HG03342 (cell line): Measurements from ENCODE around the gene ASIC1.

Experiments
- ATAC-seq: cut with Tn5 transposase; IDR thresholded peaks from one replicate; pipeline ENCODE4 v1.9.1; 2021; ENCODE audit warnings: mild to moderate bottlenecking, moderate library complexity; ENCODE audit not compliant: unreplicated experiment

ASIC1 gene

GRCh38 chr12:50106907-50107306 is 49.5 kb downstream of the ASIC1 start:
- ATAC-seq = no peak

DNA sequence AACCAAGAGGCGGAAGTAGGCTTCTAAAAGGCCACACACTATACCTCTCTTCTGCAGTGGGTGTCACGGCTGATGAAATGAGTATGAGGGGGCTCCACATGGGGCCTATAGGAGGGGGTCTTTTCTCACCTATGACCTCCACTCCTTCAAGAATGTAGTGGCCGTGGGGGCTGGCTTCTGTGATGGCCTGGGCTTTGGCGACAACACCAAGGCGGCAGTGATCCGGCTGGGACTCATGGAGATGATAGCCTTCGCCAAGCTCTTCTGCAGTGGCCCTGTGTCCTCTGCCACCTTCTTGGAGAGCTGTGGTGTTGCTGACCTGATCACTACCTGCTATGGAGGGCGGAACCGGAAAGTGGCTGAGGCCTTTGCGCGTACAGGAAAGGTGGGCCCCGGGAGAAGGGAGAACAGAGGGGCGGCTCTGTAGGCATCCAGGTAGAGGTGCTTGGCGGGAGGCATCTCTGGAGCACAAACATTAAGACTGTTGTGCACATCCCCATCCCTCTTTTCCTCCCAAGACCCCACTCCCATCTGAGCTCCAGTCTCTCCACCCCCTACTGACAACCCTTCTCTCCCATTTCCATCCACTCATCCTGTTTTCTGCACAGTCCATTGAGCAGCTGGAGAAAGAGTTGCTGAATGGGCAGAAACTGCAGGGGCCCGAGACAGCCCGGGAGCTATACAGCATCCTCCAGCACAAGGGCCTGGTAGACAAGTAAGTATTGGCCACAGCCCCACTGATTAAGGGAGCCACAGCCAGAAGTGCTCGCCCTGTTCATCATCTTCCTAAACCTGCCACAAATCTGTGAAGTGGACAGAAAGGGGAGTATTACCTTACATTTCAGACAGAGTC is 50.2 kb downstream of the ASIC1 start:
- ATAC-seq = no peak

- ATAC-seq = no peak
Measured at GRCh38 chr12:50109319-50109718, 51.9 kb downstream of the ASIC1 start.

DNA sequence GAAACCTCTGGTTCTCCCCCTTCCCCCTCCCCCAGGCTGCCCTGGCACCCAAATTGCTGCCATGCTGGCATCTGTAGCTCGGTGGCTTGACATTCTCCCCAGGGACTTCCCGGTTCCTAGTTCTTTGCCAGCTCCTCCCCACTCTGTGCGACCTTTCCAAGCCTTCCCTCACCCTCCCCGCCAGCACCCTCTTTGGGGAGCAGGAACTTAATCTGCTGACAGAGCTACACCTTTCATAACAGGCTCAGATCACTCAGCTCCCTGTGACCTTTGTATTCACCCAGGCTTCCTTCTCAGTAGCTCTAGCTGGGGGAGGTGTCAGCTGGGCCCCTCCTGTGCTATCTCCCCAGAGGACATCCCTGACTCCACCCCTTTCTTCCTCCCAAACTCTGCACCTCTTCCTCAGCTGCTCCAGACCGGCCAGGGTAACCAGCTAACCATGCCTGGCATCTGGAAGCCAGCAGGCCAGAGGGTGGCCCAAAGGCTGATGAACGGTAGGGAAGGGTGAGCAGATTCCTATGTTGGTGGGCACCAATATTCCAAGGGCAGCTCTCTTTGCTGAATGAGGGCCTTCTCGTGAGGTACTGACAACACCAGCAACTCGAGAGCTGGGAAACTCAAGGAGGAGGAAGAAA is 52.8 kb downstream of the ASIC1 start:
- ATAC-seq = no peak

- no peak for ATAC-seq
Measured at GRCh38 chr12:50110762-50111351, 53.5 kb downstream of the ASIC1 start.

DNA sequence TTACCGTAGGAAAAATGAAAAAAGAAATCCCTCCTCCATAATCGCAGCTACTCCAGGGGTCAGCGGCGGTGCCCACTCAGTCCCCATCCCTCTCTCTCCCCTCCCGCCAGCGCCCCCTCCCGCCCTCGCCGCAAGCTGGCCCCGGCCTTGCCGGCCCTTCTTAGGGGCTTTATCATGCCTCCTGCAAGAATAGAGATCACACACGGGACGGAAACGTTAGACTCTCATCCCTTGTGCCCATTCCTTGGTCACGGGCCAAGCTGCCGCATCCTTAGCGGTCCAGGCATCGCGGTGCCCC is 53.9 kb downstream of the ASIC1 start:
- ATAC-seq = no peak

DNA sequence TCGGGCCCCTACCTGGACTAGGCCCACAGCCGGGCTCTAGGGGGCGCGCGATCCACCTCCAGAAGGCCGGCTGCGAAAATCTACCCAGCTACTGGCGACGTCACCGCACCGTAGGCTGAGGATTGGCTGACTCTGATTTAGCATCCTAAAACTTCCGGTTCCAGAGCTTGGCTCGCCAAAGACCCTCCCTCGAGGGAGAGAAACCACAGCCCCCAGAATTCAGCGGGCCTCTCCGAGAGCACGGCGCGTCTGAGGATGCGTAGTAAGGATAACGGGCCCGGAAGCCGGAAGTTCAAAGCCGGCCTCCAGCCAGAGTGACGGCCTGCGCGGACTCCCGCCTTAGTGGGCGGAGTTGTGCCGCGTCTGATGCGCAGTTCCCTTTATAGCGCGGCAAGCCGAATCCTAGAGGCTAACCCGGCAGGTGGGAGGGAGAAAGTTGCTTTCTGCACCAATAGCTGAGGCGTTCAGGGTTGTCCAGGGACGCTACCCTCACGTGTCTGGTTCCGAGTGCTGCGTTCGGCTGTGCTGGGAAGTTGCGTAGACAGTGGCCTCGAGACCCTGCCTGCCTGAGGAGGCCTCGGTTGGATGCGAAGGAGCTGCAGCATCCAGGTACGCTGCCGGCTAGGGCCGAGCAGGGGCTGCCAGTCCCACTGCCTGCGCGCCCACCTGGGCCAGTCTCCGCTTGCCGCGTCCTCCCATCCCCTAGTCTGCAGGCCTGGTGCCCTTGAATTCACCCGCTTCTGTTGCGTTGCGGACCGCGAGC is 54.5 kb downstream of the ASIC1 start, which contains the start of gene COX14:
TSS of gene COX14 (plus strand) at position 544 of the 763 bp plus-strand sequence. CDS start 7,808 bp downstream, outside the sequence.
- peak; percentile 82 for ATAC-seq

GRCh38 chr12:50112456-50113218 is 55.2 kb downstream of the ASIC1 start:
- ATAC-seq = peak; percentile 2

DNA sequence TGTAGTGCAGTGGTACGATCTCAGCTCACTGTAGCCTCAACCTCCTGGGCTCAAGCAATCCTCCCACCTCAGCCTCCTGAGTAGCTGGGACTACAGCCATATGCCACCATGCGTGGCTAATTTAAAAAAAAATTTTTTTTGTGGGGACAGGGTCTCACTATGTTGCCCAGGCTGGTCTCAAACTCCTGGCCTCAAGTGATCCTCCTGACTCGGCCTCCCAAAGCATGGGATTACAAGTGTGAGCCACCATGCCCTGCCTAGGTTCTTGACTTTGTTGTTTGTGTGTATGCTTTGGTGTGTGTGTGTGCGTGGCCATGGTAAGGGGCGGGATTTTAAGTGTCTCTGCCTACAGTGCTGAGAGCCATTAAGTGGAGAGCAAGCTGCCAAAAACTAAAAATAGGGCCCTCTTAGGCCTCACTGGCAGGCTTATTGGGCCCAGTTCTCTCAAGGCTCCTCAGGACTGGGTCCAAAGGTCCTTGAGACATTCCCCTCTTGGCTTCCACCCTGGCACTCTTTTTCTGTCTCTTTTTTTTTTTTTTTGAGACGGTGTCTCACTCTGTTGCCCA is 59.7 kb downstream of the ASIC1 start:
- no peak for ATAC-seq

DNA sequence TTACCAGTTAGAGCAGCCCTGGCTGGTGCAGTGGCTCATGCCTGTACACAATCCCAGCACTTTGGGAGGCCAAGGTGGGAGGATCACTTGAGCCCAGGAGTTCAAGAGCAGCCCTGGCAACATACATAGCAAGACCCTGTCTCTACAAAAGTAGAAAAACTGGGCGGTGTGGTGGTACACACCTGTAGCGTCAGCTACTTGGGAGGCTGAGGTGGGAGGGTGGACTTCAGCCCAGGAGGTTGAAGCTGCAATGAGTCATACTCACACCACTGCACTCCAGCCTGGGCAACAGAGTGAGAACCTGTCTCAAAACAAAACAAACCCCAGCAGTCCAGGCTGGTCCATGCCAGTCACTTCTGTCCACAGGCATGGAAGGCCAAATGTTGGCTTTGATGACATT is 62.0 kb downstream of the ASIC1 start:
- ATAC-seq = no peak

DNA sequence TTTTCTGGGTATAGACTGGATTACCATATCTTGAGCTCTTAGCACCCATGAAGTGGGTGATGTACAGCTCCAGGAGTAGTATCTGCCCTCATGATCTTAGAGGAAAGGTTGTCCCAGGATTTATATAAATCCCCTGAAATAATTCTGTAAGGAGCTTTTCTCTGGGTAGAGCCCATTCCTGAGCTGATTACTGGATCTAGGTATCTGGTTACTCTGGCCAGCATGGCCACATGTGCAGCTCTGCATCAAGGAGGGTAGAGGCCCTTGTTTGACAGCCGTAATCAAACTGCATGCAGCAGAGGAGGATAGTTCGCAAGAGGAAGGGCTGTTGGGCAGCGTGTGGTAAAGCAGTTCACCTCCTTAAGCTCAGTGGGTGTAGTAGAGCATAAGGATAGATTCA is 63.1 kb downstream of the ASIC1 start:
- no peak for ATAC-seq

DNA sequence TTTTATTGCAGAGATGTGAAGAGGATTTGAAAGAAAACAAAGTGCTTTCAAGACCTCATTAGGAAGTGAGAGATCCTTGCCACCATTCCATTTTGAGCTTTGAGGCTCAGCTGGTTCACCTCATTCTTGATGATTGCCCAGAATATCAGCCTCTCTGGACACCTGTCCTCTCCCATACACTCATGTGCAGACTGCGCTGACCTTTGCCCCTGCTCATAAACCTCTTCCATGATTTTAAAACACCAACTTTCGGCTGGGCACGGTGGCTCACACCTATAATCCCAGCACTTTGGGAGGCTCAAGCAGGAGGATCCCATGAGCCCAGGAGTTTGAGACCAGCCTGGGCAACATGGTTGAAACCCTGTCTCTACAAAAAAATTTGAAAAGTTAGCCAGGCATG is 63.6 kb downstream of the ASIC1 start:
- no peak for ATAC-seq

GRCh38 chr12:50121641-50122040 is 64.2 kb downstream of the ASIC1 start:
- no peak for ATAC-seq

- no peak for ATAC-seq
Measured at GRCh38 chr12:50123203-50123602, 65.8 kb downstream of the ASIC1 start.

DNA sequence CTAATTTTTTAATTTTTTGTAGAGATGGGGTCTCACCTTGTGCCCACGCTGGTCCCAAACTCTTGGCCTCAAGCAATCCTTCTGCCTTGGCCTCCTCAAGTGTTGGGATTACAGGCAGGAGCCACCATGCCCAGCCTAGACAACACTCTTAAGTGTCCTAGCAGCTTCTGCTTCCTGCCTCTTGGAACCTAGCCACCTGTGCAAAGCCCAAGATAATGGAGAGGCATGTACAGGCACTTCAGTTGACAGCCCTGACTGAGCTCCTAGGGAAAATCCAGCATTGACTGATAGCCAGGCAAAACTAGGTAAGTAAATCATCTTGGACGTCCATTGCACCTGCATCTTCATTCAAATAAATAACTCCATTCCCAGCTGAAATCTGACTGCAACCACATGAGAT is 70.2 kb downstream of the ASIC1 start:
- ATAC-seq = no peak

DNA sequence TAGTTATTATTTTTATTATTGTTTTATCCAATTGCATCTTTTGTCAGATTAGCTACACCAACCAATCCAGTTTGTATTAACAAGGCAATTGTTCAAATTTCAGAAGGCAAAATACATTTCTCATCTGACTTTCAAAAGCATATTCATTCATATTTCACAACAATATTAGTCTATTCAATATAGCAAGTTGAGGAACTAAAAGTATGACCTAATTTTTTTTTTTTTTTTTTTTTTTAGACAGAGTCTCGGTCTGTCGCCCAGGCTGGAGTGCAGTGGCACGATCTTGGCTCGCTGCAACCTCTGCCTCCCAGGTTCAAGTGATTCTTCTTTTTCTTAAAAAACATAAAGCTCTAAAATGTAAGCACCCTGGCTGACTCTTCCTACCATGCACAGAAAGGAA is 71.9 kb downstream of the ASIC1 start:
- ATAC-seq = no peak

GRCh38 chr12:50132505-50133135 is 75.2 kb downstream of the ASIC1 start:
- no peak for ATAC-seq
